ENCODE data around the gene COG4.
"Not testable (repeated sequence)": the region's sequence is repeated elsewhere in the genome, so short reads cannot be mapped to it uniquely, and the experiment has no call there.

COG4 gene

GRCh38 chr16:70523076-70523742, at the start of gene COG4:
COG4 (minus strand) TSS chr16:70523554; CDS start chr16:70523543, 11 bp downstream.
- peak; percentile 66 for DNase-seq

GRCh38 chr16:70572926-70573270, 49.5 kb upstream of the COG4 start:
- DNase-seq = no peak

DNA sequence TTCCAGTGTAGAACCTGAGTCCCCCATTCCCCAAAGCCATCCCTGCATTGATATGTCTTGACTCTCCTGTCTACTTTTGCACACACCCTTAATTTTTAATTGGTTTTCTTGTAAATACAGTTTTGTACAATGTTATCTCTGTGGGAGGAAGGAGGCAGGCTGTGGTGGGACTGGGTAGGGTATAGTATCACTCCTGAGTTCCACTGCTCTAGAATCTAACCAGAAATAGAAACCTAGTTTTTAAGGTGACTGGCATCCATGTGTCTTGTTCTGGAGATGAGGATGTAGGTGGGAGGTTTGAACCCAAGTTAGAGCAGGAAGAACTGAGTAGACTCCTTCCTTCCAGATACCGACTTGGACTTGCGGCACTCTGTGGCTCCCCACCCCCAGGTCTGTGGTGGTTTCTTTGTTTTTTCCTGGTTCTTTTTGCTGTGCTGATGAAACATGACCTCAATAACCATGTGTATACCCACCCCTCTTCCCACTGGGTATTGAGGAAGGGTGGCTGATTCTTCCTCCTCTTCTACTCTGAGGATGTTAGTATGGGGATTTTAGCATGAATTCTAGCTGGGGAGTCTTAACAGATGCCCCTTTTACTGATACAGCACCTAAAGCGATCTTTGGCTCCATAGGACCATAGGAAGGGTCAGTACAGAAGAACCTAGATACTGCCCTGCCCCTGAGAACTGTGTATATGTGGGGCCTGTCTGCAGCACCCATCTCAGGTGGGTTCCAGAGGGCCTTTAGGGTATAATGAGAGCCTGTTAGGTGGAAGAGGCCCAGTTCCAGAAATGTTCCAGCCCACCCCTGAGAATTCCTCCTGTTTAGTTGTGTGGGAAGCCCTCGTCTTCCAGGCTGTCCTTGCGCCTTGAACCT, 48.9 kb upstream of the COG4 start:
- DNase-seq = no peak

DNA sequence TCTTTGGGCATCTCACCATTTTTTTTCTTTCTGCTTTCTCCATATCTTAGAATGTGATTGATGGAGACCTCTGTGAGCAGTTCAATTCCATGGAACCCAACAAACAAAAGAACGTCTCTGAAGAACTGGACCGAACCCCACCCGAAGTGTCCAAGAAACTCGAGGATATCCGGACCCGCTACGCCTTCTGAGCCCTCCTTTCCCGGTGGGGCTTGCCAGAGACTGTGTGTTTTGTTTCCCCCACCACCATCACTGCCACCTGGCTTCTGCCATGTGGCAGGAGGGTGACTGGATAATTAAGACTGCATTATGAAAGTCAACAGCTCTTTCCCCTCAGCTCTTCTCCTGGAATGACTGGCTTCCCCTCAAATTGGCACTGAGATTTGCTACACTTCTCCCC, 48.3 kb upstream of the COG4 start:
- no peak for DNase-seq

DNA sequence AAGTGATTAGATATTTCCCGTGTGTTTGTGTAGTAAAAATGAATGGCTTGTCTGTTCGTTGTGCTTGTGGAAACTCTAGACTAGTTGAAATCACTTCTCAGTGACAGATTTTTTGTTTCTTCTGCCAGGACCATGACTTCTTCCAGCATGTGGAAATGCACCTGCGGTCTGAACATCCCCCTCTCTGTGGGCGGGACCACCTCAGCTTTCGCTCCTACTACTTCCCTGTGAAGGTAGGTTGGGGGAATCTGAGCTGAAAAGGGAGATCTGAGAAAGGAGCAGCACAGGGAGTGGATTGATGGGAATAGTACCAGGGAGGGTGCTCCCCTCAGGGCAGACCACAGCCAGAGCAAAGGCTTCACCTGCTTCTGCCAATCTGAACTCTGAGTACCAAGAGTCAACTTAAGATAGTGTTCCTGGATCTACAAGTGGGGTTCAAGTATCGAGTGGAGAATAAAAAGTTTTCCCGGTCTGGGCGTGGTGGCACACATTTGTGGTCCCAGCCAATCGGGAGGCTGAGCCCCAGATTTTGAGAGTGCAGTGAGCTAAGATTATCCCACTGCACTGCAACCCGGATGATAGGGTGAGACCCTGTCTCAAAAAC, 47.7 kb upstream of the COG4 start:
- DNase-seq = no peak

- DNase-seq = no peak
Measured at GRCh38 chr16:70569752-70570151, 46.4 kb upstream of the COG4 start.

GRCh38 chr16:70568601-70569237, 45.4 kb upstream of the COG4 start:
- no peak for DNase-seq

GRCh38 chr16:70565053-70565452, 41.7 kb upstream of the COG4 start:
- DNase-seq = no peak

DNA sequence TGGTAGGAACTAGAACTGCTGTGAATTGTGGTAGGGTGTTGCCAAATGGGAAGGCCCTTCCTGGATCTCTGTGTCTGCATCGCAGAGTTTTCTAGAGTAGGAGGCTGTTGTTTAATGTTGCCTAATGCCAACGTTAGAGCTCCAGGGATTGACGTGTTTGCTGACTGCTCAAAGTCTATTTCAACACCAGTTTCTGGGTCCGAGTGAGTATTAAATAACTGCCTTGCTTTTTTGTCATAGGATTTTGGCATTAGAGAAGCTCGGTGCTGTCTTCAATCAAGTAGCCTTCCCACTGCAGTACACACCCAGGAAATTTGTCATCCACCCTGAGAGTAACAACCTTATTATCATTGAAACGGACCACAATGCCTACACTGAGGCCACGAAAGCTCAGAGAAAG, 40.3 kb upstream of the COG4 start:
- no peak for DNase-seq

DNA sequence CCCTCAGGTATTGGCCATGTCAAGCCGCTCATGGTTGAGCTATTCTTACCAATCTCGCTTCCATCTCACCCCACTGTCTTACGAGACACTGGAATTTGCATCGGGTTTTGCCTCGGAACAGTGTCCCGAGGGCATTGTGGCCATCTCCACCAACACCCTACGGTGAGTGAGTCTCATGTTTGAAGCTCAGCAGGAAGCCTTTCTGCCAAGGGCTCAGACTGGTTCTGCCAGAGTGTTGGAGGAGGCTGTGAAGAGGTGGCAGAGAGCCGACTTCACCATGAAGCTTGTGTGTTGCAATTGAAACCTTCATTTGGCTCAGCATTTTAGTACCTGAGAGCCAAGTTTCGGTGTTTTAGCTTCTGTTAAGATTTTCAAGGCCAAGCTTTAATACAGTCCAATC, 38.3 kb upstream of the COG4 start:
- no peak for DNase-seq

- DNase-seq = no peak
Measured at GRCh38 chr16:70556063-70556462, 32.7 kb upstream of the COG4 start.

GRCh38 chr16:70553645-70554044, 30.3 kb upstream of the COG4 start:
- DNase-seq = no peak

DNA sequence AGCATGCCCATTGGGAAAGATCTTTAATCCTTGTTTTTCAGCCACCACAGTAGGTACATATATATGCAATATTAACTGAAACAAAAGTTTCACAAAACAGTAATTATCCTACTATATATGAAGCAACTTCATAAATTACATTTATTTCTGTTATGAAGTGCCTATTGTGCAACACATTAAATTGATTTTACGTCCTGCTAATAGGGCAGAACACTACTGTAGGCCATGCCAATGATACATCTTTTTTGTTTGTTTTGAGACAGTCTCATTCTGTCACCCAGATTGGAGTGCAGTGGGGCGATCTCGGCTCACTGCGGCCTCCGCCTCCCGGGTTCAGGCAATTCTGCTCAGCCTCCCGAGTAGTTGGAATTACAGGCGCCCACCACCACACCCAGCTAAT, 29.3 kb upstream of the COG4 start:
- no peak for DNase-seq

DNA sequence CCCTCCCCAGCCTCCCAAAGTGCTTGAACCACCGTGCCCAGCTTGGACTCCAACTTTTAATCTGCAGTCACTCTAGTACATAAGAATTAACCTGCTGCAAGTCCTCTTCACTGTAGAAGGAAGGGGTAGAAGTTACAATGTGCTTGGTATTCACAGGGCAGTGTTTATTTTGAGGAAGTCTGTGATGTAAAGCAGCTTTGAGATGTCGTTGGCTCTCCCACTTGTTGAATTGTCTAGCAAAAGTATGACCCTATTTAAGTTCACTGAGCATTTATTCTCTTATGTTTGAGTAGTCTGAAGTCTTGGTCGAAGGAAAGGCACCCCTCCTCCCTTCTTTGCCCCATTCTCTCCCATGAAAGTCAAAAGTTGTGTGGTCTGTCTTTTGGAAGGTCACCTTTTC, 28.4 kb upstream of the COG4 start:
- no peak for DNase-seq

GRCh38 chr16:70550082-70550481, 26.7 kb upstream of the COG4 start:
- no peak for DNase-seq

DNA sequence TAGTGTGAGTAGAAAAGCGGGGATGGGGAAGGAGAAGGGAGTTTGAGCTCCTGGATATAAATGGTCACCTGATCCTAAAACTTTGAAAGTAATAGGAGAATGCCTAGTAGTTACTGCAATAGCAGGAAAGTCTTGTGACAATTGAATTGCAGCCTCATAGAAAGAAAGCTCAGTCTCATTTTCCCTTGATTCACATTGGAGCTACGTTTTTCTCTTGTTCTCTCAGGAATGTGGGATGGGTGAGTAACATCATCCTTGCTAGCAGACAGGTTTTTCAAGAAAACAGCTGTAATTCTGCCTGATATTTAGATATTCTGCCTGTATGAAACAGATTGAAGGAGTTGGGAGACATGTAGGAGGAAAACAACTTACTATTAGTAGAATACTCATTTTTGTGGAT, 25.6 kb upstream of the COG4 start:
- no peak for DNase-seq

GRCh38 chr16:70544548-70544947, 21.2 kb upstream of the COG4 start:
- DNase-seq = no peak

- DNase-seq = no peak
Measured at GRCh38 chr16:70540994-70541393, 17.6 kb upstream of the COG4 start.

GRCh38 chr16:70534971-70535370, 11.6 kb upstream of the COG4 start:
- no peak for DNase-seq

- not testable (repeated sequence) for DNase-seq
Measured at GRCh38 chr16:70529954-70530353, 6.6 kb upstream of the COG4 start.

DNA sequence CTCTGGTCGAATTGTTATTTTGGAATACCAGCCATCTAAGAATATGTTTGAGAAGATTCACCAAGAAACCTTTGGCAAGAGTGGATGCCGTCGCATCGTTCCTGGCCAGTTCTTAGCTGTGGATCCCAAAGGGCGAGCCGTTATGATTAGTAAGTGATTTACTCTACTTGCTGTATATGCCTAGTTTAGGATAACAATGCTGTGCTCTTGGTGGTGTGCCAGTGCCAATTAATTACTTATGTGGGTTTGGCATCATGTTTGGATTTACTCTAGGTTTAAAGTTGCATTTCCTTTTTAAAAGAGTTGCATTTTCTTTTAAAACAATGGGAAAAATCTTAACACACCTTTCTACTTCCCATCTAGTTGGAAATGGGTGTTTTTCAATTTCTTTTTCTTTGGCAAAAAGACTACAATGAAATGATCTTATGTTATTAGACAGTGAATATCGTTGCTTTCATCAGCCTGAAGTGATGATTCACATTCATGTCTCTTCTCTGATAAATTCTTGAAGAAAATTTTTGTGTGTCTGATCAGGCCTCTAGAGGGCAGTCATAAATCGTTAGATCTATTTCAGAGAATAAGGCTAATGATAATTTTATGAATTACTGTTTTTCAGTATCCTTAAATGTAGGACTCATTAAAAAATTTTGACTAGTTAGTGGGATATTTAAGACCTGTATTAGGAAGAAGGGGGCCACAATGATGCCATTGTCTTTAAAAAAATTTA, 5.9 kb upstream of the COG4 start:
- peak; percentile 48 for DNase-seq

DNA sequence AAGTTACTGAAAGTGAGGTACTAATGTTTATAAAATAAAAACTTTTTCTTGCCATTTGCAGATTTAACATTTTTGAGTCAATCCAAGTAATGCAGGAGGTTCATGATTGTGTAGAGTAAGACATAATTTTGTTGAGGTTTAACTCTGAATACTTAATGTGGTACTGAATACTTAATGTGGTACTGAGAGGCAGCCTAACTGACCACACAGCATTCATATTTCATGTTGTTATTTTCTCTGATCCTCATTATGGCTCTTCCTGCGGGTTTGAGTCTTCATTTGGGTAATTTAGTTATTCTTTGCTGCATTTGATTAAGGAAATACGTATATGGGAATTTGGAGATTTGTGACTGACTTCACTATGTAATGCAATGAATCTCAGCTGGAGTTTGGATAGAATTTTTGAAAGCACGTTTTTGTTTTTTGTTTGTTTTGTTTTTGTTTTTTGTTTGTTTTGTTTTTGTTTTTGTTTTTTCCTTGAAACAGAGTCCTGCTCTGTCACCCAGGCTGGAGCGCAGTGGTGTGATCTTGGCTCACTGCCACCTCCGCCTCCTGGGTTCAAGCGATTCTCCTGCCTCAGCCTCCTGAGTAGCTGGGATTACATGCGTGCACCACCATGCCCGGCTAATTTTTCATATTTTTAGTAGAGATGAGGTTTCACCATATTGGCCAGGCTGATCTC, 4.1 kb upstream of the COG4 start:
- no peak for DNase-seq
